Measurements from ENCODE around the gene ZSWIM3.
"Not testable (repeated sequence)": the region's sequence is repeated elsewhere in the genome, so short reads cannot be mapped to it uniquely, and the experiment has no call there.

The ZSWIM3 gene

DNA sequence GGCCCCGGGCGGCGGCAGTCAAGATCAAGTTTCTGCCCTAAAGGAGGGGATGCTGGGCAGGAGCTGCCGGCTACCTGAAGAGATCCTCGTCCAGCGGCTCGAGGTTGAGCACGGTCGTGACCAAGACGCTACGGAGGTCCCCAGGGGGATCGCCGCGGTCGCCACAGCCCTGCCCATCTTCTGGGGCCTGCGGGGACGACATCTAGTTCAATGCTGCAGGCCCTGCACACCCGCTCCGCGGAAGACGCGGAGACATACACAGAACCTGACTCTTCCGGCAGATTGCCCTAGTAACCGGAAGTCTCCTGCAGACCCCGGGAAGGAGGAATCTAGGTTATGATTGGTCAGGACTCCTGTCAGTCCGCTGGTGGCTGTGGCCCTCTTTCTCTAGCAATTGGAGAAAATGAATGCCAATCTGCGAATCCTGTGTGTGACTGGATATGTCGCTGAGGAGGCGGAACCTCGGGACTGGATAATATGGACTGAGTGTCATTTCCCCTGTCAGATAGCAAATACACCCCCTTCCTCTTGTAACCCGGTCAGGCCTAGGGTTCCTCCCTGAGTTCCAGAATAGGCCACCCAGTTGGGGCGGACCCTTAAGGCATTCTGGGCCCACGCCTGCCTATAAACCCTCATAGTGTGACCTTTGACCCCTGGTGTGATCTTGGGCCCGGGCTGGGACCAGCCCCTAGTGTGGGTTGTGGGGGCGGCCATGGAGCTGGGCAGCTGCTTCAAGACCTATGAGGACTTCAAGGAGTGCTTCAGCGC is at the start of gene ZSWIM3, which contains the start of gene ACOT8:
Gene ZSWIM3, plus strand, starts transcription at position 501 of the 768 bp plus-strand sequence. Its CDS starts 212 bp downstream, at position 713.
Gene ACOT8, minus strand, starts transcription at position 279 of the 768 bp plus-strand sequence. Its CDS starts 77 bp downstream, at position 202.
- DNase-seq (ENCODE audit: low spot score), result peak; percentile 100

DNA sequence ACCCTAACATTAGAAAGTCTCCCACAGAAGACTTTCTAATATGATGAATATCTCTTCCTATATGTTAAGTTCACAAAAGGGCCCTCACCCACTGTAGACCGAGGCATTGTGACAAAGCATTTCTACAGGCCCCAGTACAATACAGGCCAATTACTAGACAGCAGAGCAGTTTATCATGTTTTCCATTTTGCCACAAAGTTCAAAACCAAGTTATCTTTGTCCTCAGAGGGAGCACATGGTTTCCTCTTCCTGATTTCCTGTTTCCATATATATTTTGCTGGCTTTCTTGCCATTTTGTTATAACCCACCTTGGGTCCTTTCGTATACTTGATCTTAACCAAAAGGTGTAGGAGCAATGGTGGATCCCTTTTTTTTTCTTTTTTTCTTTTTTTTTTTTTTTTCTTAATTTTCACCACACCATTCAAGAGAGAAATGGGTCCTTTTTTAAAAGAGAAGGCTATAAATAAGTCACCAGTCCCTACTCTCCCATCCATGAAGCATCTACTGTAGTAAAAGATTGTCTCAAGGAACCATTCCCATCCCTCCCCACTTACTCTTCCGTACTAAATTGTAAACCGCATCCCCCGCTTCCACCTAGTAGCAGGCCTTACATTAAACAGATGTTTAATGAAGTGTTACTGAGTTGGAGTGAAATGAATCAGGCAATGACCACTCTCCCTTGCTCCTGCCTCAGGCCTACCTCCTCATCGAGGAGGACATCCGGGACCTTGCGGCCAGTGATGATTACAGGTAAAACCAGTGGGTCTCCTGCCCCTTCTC is 47.0 kb upstream of the ZSWIM3 start:
- DNase-seq (ENCODE audit: low spot score), result no peak

DNA sequence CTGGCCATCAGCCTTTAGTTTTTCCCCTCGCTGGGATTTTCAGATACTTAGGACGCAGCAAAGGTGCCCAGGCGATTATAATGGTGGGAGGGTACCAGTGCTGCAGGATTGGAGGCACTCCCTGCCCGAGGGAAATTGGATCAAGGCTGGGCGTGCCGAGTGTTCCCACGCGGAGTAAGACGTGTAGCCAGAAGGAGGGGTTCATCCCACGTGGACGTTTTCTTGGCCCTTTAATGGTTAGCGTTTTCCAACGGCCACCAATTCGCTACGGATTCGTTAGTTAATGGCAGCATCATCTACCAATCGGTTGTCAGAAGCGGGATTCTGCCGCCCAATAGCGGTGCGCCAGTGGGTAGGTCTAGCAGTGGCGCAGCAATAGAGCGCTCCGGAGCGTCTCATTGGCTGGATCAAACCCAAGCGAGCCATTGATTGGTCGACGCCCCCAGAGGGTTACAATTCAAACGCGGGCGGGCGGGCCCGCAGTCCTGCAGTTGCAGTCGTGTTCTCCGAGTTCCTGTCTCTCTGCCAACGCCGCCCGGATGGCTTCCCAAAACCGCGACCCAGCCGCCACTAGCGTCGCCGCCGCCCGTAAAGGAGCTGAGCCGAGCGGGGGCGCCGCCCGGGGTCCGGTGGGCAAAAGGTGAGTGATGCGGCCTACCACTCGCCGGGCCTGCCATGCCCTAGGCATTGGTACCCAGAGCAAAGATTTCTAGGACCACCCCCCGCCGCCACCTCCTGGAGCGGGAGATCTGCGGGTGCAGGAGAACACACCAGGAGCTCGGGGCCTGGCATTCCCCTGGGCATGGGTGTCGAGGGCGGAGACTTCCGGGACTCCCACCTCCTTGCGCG is 45.0 kb upstream of the ZSWIM3 start, which contains the start of gene UBE2C:
Gene UBE2C, plus strand, starts transcription at position 488 of the 849 bp plus-strand sequence. Its CDS starts 52 bp downstream, at position 540.
- peak; percentile 95 for DNase-seq (ENCODE audit: low spot score)

DNA sequence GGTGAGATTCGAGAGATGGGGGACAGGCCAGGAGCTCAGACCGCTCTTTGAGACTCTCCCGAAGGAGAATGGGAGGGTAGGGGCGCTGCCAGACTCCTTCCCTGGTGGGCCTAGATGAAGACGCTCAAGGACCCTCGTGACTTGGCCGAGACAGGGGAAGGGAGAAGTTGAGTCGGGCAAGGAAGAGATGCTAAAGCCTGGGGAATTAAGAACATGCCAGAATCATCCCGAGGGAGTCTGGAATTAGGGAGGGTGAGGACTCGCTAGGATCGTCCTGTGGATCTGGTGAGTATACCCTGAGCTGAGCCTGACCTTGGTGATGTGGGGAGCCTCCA is 44.4 kb upstream of the ZSWIM3 start:
- DNase-seq (ENCODE audit: low spot score), result no peak

DNA sequence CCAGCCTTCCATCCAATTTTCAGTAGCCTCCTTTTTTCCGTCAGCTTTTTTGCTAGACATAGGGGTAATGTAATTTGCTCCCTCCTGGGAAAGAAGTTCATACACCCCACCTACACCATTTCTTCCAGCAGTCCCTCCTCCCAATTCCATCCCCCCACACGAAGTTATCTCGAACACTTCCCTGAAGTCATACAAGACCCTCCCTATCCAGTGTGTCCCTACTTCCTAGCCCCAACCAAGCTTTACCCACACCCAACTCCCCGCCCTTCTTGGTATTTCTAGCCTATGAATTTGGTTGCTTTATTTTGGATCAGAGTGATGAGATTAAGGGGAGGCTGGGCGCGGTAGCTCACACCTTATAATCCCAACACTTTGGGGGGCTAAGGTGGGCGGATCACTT is 43.9 kb upstream of the ZSWIM3 start:
- no peak for DNase-seq (ENCODE audit: low spot score)

DNA sequence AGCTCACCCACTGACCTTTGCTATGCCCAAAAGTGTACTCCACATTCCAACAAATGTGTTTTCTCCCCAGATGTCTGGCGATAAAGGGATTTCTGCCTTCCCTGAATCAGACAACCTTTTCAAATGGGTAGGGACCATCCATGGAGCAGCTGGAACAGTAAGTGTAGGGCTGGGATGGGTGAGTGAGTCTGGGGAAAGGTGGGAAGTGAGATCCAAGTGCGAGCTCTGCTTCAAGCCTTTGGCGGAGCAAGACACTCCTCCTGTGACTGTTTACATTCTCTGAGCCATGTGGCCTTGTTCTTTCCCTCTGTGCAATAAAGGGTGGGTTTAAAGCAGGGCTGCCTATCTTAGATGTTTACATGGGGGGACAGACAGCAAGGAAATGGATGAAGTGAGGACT is 43.1 kb upstream of the ZSWIM3 start:
- DNase-seq (ENCODE audit: low spot score), result no peak

DNA sequence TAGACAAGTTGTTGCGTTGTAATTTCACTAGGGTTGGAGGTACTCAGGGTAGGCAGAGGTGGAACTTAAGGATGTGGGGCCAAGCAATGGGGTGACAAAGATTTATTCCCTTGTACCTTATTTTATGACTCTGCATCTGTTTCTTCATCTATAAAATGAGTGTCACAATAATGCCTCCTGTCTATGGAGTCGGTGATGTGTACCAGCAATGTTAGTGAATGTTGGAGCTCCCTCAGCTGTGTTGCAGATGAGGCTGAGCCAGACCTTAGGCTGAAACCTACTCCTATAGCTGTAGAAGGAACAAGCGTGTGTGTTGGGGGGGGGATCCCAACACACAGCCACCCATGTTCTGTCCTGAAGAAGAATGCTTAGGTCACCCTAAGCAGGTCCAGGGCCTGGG is 40.5 kb upstream of the ZSWIM3 start:
- no peak for DNase-seq (ENCODE audit: low spot score)

DNA sequence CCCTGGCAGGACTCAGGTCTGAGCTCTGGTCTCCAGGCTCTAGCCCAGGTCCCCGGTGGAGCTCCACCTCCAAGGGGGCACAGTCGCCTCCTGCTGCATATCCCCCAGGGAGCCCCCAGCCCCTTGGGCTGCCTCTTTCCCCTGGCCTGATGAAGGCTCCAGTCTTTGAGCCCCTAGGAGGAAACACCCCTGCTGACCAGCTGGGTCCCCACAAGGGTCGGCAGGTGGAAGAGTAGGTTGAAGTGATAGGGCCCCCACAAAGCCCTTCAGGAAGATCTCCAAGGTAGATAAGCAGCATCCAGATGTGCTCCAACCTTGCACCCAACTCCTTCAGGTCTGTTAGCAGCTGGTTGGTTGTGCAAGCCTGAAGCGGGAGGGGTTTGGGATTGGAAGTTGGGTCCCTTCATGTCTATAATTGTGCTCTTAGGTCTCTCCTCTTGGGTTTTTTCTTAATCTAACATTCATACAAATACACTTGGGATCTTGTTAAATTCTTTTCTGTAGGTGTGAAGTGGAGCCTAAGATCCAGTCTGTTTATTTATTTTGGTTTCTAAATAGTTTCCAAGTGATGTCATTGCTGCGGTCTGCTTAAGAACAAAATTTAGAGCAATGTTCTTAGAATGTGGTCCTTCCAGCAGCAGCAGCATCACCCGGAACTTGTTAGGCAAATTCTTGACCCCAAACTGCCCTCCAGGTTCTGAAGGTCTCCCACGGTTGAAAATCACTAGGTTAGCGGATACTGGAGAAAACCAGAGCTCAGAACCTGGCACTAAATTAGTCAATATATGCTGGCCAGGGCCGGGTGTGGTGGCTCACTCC is 39.8 kb upstream of the ZSWIM3 start:
- DNase-seq (ENCODE audit: low spot score), result no peak

DNA sequence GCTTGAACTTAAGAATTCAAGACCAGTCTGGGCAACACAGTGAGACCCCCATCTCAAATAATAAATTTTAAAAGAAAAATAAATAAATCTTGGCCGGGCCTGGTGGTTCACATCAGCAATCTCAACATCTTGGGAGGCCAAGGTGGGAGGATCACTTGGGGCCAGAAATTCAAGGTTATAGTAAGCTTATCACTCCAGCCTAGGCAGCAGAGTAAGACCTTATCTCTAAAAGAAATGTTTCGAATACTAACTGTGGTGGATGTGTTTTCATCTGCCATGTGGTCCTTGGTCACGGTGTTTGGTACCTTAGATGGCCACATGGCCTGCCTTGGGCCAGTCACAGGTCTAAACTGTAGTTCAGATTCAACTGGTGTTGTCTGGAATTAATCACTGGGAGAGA is 39.2 kb upstream of the ZSWIM3 start:
- no peak for DNase-seq (ENCODE audit: low spot score)

DNA sequence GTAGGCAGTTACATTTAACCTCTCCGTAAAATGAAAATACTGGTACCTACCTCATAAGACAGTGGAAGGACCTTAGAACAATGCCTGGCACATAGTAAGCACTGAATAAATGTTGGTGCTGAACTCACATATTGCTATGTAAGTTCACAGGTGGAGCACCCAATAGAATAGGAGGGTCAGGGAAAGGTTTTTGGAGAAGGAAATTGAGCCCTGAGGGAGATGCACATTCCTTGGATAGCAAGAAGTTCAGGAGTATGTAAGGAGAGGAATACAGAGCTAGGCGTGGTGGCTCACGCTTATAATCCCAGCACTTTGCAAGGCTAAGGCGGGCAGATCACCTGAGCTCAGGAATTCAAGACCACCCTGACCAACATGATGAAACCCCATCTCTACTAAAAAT is 37.9 kb upstream of the ZSWIM3 start:
- DNase-seq (ENCODE audit: low spot score), result no peak

DNA sequence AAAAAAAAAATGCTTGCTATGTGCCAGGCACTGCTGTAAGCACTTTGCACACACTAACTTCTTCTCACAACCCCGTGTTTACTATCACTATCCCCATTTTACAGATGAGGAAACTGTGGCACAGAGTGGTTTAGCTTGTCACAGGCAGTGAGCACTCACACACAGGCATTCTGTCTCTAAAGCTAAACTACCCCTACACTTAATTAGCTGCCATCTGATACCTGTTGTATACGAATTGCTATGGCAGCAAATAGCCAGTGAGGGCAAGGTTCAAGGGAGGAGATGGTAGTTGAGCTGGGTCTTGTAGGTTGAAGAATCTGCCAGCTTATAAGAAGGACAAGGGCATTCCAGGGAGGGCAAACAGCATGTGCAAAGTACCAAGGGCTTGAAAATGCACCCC is 35.5 kb upstream of the ZSWIM3 start:
- no peak for DNase-seq (ENCODE audit: low spot score)

DNA sequence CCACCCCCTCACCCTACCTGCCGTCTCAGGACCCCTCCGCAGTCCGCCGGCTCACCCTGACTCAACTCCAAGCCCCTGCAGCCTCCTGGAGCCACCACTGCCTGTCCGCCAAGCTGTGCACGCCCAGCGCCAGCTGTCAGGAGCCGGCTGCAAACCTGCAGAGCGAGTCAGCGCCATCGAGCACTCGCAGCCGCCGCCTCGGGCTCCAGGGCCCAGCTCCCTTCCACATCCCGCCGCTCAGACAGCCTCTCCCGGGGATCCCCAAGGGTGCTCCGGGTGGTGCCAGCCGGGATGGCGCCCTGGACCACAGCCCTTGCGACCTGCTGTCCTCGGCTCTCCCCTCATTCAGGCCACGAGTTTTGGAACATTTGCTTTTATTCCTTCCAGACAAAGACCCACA is 34.6 kb upstream of the ZSWIM3 start:
- no peak for DNase-seq (ENCODE audit: low spot score)

DNA sequence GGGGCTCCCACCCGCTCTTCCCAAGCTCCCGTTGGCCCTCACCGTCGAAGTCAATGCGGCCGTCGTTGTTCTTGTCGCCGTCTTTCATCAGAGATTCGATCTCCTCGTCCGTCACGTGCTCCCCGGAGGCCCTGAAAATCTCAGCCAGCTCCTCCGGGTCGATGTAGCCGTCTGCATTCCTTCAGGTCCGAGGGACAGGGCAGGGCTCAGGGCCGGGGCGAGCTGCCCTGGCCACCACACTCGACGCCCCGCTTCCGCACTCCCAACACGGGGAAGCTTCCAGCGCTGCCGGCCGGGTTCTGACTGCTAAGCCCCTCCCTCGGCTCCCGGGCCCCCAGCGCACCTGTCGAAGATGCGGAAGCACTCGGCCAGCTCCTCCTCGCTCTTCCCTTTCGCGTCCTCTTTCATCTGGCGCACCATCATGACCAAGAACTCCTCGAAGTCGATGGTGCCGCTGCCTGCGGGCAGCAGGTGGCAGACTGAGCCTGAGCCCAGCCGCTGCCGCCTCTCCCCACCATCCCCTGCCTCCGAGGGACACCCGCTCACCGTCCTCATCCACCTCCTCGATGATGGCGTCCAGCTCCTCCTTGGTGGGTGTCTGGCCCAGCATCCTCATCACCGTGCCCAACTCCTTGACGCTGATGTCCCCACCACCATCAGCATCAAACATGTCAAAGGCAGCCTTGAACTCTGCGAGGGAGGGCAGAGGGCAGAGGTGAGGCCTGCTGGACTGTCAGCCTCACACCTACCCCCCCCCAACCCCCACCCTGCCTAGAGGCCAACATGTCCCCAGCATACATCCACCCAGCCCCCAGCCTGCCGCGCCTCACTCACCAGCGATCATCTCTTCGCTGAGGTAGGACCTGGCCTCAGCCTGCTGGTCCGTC is 33.2 kb upstream of the ZSWIM3 start:
- DNase-seq (ENCODE audit: low spot score), result peak; percentile 44

DNA sequence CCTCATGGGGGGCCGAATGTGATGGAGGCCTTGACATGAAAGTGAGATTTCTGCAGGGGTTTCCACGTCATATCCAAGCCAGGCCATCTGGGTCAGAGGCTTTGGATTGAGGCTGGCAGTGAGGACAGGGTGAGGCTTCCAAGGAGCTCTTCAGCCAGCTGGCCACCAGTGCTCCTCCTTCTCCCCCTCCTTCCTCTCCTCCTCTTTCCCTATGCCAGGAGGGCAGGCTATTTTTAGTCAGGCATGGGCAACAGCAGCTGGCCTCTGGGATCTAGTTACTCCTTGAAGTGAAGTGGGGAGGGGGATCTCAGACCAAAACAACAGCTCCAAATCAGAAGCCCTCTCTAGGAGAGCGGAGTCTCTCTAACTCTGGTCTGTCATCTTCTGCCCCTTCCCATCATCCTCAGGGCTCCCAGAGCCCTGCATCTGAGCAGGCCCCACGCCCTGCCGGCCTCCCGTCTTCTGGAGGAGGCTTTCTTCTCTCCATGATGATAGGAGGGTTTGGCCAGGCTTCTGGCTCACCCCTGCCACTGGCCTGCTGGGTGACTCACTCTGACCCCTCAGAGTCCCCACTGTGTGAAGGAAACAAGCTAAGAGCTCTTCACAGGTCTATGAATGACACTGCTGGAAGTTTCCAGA is 30.9 kb upstream of the ZSWIM3 start:
- no peak for DNase-seq (ENCODE audit: low spot score)

DNA sequence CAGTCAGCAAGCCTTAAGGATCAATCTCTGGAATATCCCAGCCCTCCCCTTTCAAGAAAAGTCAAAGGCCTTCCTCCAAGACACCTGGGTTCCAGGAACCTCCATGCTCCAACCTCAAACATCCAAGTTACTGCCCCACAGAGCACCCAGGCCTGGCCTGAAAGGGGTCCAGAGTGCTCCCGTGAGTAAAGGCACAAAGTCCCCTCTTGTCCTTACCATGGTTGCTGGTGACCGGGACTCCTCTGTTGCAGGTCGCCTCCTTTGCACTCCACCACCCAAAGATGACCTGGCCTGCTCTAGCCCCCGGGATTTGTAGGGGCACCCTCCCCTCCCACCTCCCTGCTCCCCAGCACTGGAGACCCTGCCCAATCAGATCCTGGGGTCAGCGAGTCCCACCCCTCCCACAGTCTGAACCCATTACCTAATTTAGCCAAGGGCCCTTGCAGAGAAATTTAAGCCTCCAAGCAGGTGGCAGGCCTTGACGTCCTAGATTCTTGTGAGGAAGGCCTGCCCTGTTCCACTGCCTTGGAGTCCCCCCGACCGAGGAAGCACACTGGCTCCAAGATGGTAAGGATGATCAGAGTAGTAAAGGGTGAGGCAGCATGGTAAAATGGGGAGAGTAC is 30.3 kb upstream of the ZSWIM3 start, which contains the start of gene TNNC2:
Gene TNNC2, minus strand, starts transcription at position 283 of the 623 bp plus-strand sequence. Its CDS starts 64 bp downstream, at position 219.
- DNase-seq (ENCODE audit: low spot score), result no peak

DNA sequence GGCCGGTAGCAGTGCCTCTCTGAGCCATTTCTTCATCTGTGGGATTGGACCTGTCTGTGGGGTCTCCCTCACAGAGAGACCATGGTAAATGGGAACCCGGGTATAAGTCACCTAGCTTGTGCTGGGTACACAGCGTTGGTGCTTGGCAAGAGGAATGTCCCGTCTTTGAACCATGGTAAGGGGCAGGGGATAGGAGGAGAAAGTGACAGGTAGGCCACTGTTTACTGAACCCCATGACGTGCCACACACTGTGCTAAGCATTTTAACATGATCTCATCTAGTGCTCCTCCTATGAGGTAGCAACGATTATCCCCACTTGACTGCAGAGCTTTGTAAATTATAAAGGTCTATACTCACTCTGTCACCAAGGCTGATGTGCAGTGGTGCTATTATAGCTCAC is 29.7 kb upstream of the ZSWIM3 start:
- no peak for DNase-seq (ENCODE audit: low spot score)

DNA sequence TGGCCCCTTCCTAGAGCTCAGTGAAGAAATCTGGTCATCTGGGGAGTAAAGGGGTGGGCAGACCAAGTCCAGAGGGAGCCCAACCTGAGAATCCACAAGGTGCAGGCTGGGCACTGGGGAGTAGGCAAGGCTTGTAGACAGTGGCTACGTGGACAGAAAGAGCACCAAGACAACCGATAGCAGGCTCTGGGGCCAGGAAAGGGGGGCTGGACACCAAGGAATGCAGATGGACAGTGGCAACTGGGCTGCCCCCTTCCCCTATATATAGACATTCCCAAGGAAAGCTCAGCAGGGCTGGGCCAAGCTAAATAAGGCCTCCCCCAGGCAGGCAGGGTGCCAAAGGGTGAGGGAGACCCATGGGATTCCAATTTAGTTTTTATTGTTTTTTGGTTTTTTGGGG is 28.8 kb upstream of the ZSWIM3 start:
- DNase-seq (ENCODE audit: low spot score), result no peak

DNA sequence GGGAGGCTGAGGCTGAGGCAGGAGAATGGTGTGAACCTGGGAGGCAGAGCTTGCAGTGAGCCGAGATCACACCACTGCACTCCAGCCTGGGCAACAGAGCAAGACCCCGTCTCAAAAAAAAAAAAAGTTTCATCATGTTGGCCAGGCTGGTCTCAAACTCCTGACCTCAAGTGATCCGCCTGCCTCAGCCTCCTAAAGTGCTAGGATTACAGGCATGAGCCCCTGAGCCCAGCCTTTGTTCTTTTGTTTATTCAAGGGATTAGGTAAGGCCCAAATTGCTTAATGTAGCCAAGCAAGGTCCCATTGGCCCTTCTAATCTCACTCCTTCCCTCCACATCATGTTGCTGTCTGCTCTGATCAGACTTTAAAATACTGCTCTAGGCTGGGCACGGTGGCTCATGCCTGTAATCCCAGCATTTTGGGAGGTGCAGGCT is 27.7 kb upstream of the ZSWIM3 start:
- DNase-seq (ENCODE audit: low spot score), result not testable (repeated sequence)

DNA sequence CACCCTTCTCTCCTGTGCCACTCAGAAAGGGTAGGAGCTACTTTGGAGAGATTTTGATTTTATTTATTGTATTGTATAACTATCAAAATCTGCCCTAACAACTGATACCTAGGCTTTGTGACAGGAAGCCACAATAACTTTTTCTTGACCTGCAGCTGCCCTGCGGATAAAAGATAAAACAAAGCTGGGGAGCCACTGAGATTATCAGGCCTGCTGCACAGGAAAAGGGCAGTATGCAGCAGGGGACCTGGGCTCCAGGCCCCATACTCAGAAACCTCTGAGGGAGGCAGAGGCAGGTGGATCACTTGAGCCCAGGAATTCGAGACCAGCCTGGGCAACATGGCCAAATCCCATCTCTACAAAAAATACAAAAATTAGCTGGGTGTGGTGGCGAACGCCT is 24.8 kb upstream of the ZSWIM3 start:
- DNase-seq (ENCODE audit: low spot score), result no peak

Data from CD4-positive, alpha-beta T cell treated with Interleukin-6 at 100 ng/mL for 8 hours (primary cell).